HG02973 (cell line): Measurements from ENCODE around the gene CTSA.
"Not testable (repeated sequence)": the region's sequence is repeated elsewhere in the genome, so short reads cannot be mapped to it uniquely, and the experiment has no call there.

Source experiments
- ATAC-seq: cut with Tn5 transposase; IDR thresholded peaks from one replicate; pipeline ENCODE4 v1.9.1; 2021; ENCODE audit warnings: moderate library complexity; ENCODE audit not compliant: unreplicated experiment

CTSA gene

DNA sequence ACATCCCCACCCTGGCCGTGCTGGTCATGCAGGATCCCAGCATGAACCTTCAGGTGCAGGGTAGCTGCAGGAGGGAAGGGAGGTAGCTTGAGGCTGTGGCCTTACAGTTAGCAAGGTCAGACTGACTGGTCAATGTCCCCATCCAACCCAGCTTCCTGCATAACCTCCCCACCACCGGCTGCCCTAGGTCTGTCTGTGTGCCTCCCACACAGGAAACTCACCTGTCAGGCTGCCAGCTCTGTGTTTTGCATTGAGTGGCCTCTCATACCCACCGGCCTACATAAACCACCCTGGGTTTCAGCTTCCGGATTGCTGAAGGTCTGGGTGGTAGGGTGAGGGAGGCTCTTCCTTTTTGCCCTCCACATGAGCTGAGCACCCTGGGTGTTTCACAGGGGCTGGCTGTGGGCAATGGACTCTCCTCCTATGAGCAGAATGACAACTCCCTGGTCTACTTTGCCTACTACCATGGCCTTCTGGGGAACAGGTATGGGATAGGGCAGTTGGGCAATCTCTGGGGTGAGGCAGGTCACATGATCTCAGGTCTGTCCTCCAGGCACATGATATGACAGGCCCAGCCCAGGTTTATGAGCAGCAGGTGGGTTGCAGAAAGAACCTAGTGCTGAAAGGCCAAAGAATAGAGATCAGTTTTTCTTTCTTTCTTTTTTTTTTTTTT, 1.8 kb downstream of the CTSA start:
- ATAC-seq: no peak

DNA sequence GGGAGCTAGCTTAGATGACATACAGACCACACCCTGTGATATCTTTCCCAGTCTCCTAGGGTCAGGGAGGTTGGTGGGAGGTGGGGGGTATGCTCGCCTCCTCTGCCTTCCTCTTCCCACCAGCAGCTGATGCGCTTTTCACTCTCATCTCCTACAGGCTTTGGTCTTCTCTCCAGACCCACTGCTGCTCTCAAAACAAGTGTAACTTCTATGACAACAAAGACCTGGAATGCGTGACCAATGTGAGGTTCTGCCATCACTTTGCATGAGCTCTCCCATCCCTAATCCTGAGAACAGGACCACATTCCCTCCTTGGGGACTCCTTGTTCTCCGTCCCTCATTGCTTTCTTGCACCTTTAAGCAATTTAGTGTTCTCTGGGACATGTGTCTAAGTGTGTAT, 2.7 kb downstream of the CTSA start:
- no peak for ATAC-seq

DNA sequence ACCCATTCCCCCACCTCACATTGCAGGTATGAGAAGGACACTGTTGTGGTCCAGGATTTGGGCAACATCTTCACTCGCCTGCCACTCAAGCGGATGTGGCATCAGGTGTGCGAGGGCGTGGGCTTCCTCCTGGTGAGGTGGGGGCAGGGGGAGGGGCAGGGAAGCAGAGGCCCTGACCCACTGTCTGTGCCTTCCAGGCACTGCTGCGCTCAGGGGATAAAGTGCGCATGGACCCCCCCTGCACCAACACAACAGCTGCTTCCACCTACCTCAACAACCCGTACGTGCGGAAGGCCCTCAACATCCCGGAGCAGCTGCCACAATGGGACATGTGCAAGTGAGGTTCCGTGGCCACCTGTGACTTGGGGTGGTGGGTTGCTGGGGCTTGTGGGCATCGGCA, 3.7 kb downstream of the CTSA start:
- ATAC-seq: no peak

DNA sequence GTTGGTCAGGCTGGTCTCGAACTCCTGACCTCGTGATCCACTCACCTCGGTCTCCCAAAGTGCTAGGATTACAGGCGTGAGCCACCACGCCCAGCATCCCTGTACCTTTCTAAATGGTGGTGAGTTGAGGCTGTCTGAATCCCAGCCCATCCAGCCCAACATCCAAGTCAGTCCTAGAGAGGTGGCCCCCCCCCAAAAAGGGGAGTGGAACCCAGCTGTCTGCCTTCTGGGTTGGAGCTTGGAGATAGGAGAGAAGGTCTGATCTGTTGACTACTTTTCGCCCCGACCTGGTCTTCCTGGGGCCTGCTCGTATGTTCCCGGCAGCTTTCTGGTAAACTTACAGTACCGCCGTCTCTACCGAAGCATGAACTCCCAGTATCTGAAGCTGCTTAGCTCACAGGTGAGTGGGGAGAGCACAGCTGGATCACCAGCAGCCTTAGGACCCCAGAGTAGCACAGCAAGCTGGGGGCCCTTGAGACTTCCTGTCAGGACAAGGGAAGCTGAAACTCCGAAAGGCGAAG, 5.6 kb downstream of the CTSA start:
- ATAC-seq: no peak

- no peak for ATAC-seq
These were observed 6.2 kb downstream of the CTSA start for GRCh38 chr20:45897289-45897688.

DNA sequence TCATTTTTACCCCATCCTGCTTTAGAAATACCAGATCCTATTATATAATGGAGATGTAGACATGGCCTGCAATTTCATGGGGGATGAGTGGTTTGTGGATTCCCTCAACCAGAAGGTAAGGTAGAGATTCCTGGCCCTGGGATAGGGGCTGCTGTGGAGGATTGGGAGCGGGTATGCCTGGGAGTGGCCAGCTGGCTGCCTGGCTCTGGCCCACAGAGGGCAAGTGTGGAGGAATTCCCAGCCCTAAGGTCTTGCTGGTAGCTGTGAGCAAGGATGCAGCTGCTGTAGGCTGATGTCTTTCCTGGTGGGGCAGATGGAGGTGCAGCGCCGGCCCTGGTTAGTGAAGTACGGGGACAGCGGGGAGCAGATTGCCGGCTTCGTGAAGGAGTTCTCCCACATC, 6.6 kb downstream of the CTSA start:
- no peak for ATAC-seq

- no peak for ATAC-seq
These were observed 7.2 kb downstream of the CTSA start for GRCh38 chr20:45898285-45898684.

GRCh38 chr20:45899046-45899835, 8.1 kb downstream of the CTSA start:
- no peak for ATAC-seq

GRCh38 chr20:45901332-45901731, 10.2 kb downstream of the CTSA start:
- not testable (repeated sequence) for ATAC-seq

DNA sequence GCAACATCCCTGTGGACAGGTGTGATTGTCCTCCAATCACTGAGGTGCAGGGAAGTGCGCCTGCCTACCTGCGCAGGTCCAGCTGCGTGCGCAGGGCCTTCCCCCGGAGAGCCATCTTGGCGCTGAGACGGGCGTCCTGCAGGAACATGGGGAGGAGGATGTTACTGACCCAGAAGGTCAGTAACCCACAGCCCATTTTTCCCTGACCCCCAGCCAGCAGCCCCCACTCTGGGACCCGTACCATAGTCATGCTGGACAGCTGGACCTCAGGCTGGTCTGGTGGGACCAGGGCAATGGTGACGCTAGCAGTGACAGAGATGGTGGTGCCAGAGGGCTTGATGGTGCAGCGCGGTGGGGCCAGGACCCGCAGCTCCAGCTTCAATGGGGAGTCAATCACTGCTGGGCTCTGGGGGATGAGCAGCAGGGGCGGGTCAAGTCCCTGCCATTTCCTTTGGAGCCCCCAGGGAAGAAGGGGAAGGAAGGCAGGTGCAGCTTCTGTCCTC, 11.1 kb downstream of the CTSA start:
- ATAC-seq: no peak

GRCh38 chr20:45904583-45905504, 13.7 kb downstream of the CTSA start:
- no peak for ATAC-seq

- ATAC-seq: no peak
These were observed 14.5 kb downstream of the CTSA start for GRCh38 chr20:45905505-45906079.

GRCh38 chr20:45907219-45907948, 16.2 kb downstream of the CTSA start:
- ATAC-seq: no peak

- no peak for ATAC-seq
These were observed 16.9 kb downstream of the CTSA start for GRCh38 chr20:45908084-45908483.

GRCh38 chr20:45909336-45909808, 18.2 kb downstream of the CTSA start:
- ATAC-seq: no peak

DNA sequence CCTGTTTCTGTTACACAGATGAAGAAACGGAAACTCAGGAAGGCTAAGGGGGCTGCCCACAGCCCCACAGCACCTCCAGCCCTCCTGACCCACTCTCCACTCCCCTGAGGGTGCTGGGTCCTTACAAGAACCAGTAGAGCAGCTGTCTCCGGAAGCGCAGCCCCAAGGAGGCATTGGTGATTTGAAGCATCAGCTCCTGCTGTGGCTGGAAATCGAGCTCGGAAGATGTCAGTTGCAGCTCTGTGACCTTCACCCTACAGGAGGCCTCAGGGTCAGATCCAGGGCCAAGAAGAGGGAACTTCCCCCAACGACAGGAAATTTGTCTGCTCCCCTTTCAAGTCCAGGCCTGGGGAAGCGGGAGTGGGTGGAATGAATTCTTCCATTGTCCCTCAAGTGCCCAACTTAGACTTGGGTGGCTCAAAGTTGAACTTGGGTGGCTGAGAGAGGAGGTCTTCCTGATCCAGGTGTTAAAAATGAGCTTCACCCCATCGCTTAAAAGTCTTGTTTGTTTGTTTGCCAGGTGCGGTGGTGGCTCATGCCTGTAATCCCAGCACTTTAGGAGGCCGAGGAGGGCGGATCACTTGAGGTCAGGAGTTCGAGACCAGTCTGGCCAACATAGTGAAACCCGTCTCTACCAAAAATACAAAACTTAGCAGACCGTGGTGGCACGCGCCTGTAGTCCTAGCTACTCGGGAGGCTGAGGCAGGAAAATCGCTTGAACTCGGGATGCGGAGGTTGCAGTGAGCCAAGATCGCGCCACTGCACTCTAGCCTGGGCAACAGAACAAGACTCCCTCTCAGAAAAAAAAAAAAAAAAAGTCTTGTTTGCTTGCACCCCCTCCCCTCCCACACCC, 18.9 kb downstream of the CTSA start:
- no peak for ATAC-seq

DNA sequence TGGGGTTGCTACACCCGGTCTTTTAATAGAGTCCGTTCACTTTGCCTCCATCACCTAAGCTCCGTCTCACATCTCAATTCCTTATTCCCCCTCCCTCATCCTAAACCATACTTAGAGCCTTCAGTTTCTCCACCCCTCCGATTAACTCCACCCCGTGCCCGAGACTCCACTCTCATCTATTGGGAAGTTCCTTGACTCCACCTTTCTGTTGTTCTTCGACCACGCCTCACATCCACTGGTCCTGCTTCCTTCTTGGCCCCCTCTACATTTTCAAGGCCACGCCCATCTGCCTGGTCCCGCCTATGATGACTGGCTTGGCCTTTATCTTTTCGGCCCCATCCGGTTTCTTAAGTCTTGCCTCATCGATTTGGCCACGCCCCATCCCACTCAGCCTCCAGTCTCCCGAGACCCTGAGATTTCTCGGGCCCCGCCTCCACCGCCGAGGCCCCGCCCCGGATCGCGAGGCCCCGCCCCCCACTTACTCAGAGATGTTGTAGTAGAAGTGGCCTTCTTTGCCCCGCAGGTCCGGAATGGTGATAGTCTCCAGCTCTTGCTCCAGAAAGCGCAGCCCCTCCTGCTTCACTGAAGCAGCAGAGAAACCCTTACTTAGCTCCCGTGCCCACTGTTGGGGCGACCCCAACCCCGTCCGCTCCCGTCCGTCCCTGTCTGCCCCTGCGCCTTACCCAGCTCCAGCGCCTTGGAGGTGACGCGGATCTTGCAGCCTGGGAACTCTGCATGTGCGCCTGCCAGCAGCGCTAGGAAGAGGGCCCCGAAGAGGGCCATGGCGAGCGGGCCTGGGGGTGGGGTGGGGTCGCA, 19.7 kb downstream of the CTSA start:
- peak; percentile 85 for ATAC-seq
